DND-41 (cell line): Measurements from ENCODE around the gene JUP.

Experiments used
- EZH2 ChIP-seq: IDR thresholded peaks from 3 replicates; pipeline ENCODE4 v1.6.1; 2012; ENCODE audit warnings: borderline replicate concordance, low read depth, mild to moderate bottlenecking, moderate library complexity, low read length, inconsistent platforms; ENCODE audit not compliant: severe bottlenecking
- TF ChIP-seq, protein P1 (sequence below): IDR thresholded peaks from 2 replicates; pipeline ENCODE4 v1.5.1; 2012; ENCODE audit warnings: borderline replicate concordance, low read length, moderate library complexity, mild to moderate bottlenecking; ENCODE audit not compliant: poor library complexity, severe bottlenecking; ENCODE audit errors: extremely low read depth

DNA sequence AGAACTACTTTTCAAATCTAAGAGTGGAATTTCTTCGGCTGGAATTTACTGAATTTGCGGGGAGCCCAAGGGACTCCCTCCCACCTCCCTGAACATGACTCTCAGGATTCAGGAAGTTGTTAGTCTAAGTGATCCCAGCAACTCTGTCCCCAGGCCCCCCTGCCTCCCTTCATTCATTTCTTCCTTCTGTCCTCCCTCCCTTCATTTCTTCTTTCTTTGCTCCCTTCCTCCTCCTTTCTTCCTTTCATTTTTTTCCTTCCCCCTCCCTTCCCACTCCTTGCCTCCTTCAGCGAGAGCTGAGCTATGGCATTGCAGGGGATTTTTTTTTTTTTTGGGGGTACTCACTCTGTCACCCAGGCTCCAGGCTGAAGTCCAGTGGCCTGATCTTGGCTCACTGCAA is 10.9 kb upstream of the JUP start:
- TF ChIP-seq, protein P1, sequence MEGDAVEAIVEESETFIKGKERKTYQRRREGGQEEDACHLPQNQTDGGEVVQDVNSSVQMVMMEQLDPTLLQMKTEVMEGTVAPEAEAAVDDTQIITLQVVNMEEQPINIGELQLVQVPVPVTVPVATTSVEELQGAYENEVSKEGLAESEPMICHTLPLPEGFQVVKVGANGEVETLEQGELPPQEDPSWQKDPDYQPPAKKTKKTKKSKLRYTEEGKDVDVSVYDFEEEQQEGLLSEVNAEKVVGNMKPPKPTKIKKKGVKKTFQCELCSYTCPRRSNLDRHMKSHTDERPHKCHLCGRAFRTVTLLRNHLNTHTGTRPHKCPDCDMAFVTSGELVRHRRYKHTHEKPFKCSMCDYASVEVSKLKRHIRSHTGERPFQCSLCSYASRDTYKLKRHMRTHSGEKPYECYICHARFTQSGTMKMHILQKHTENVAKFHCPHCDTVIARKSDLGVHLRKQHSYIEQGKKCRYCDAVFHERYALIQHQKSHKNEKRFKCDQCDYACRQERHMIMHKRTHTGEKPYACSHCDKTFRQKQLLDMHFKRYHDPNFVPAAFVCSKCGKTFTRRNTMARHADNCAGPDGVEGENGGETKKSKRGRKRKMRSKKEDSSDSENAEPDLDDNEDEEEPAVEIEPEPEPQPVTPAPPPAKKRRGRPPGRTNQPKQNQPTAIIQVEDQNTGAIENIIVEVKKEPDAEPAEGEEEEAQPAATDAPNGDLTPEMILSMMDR = no peak
- no peak for TF ChIP-seq EZH2
